K562 (cell line): ENCODE data around the gene NDOR1. TPM values are rescaled to one million over a fixed set of nuclear protein-coding genes. Genes with fewer than 3 reads are reported as not detected.

Experiments used
- BACH1 ChIP-seq: fragments of 200-800 bp; sonication (Bioruptor generic); IDR thresholded peaks from 2 replicates; pipeline ENCODE4 v1.6.1; 2016; ENCODE audit warnings: missing genetic modification characterization, missing compliant biosample characterization
- C11orf30 ChIP-seq: fragments of 450-650 bp; IDR thresholded peaks from 2 replicates; pipeline ENCODE4 v1.6.1; 2016; ENCODE audit warnings: low read depth, mild to moderate bottlenecking
- CBFB ChIP-seq: sonication (generic); formaldehyde crosslinking; IDR thresholded peaks from 2 replicates; pipeline ENCODE4 v1.4.0; 2020; ENCODE audit warnings: mild to moderate bottlenecking, missing genetic modification reagents
- DIDO1 ChIP-seq: fragments of 450-650 bp; IDR thresholded peaks from 2 replicates; pipeline ENCODE4 v1.6.1; 2016; ENCODE audit warnings: low read depth, missing biosample characterization, missing genetic modification characterization
- DLX4 ChIP-seq: fragments of 250-450 bp; sonication (Bioruptor Pico); IDR thresholded peaks from 2 replicates; pipeline ENCODE4 v1.6.1; 2021; ENCODE audit warnings: mild to moderate bottlenecking
- ERF ChIP-seq: fragments of 450-650 bp; formaldehyde crosslinking; IDR thresholded peaks from 2 replicates; pipeline ENCODE4 v1.4.0; 2020; ENCODE audit warnings: mild to moderate bottlenecking, mixed read lengths
- ETV1 ChIP-seq: fragments of 450-650 bp; conservative IDR thresholded peaks from 2 replicates; pipeline ENCODE4 v1.6.1; 2016; ENCODE audit warnings: missing genetic modification characterization, control low read depth, low read depth, missing compliant biosample characterization
- EZH2 ChIP-seq: IDR thresholded peaks from 2 replicates; pipeline ENCODE4 v1.6.1; 2012; ENCODE audit warnings: low read depth, mild to moderate bottlenecking, inconsistent platforms, low read length, borderline replicate concordance
- HDAC8 ChIP-seq: fragments of 450-650 bp; IDR thresholded peaks from 2 replicates; pipeline ENCODE4 v1.6.1; 2016; ENCODE audit warnings: mild to moderate bottlenecking, missing genetic modification characterization, moderate library complexity, missing compliant biosample characterization
- HOMEZ ChIP-seq: fragments of 250-450 bp; sonication (Bioruptor Pico); IDR thresholded peaks from 2 replicates; pipeline ENCODE4 v1.4.0; 2020; ENCODE audit warnings: mild to moderate bottlenecking, moderate library complexity
- KDM4B ChIP-seq, 2 experiments: fragments of 450-650 bp in 1 of 2; sonication (generic) in 1 of 2; IDR thresholded peaks; 2 replicates each; pipeline ENCODE4 v1.6.1; 2016 to 2017; ENCODE audit warnings: borderline replicate concordance in 2 of 2, antibody characterized with exemption in 1 of 2, low read depth in 1 of 2, mild to moderate bottlenecking in 1 of 2
- MEF2D ChIP-seq: conservative IDR thresholded peaks from 2 replicates; pipeline ENCODE4 v1.6.1; 2016; ENCODE audit warnings: low read depth, missing genetic modification characterization, missing compliant biosample characterization
- NFATC3 ChIP-seq: fragments of 450-650 bp; IDR thresholded peaks from 2 replicates; pipeline ENCODE4 v1.6.1; 2017; ENCODE audit warnings: mild to moderate bottlenecking
- NFE2 ChIP-seq: IDR thresholded peaks from 2 replicates; pipeline ENCODE4 v1.6.1; 2014; ENCODE audit warnings: antibody characterized with exemption, low read depth
- NR1H2 ChIP-seq: sonication (generic); formaldehyde crosslinking; IDR thresholded peaks from 2 replicates; pipeline ENCODE4 v1.4.0; 2020; ENCODE audit warnings: mild to moderate bottlenecking, missing genetic modification reagents
- SAP30 ChIP-seq: fragments of 200-600 bp; sonication (generic); IDR thresholded peaks from 2 replicates; pipeline ENCODE4 v1.6.1; 2012; ENCODE audit warnings: borderline replicate concordance, low read depth, mild to moderate bottlenecking, moderate library complexity, low read length, control low read depth, inconsistent platforms; ENCODE audit not compliant: insufficient read depth, poor library complexity, severe bottlenecking
- SFPQ ChIP-seq: fragments of 200-400 bp; formaldehyde crosslinking; IDR thresholded peaks from 2 replicates; pipeline ENCODE4 v1.6.1; 2017; ENCODE audit warnings: mild to moderate bottlenecking, low read depth, low read length, moderate library complexity
- SRSF1 ChIP-seq: fragments of 200-400 bp; formaldehyde crosslinking; IDR thresholded peaks from 2 replicates; pipeline ENCODE4 v1.6.1; 2017; ENCODE audit warnings: mild to moderate bottlenecking, low read depth, low read length, moderate library complexity
- ZC3H8 ChIP-seq: fragments of 450-650 bp; IDR thresholded peaks from 2 replicates; pipeline ENCODE4 v1.6.1; 2017
- ZNF23 ChIP-seq: fragments of 250-450 bp; sonication (Bioruptor Pico); IDR thresholded peaks from 2 replicates; pipeline ENCODE4 v1.4.0; 2020; ENCODE audit warnings: mild to moderate bottlenecking
- ZNF274 ChIP-seq: IDR thresholded peaks from 2 replicates; pipeline ENCODE4 v1.6.1; 2011; ENCODE audit warnings: low read depth, mild to moderate bottlenecking, low read length, moderate library complexity, borderline replicate concordance
- ZNF408 ChIP-seq: fragments of 250-450 bp; sonication (Bioruptor Pico); IDR thresholded peaks from 2 replicates; pipeline ENCODE4 v1.4.0; 2020; ENCODE audit warnings: low read depth, mild to moderate bottlenecking, moderate library complexity
- ZNF76 ChIP-seq: fragments of 250-450 bp; sonication (Bioruptor Pico); IDR thresholded peaks from 2 replicates; pipeline ENCODE4 v1.4.0; 2020; ENCODE audit warnings: mild to moderate bottlenecking, moderate library complexity, borderline replicate concordance
- polyA plus RNA-seq, 8 experiments: library from polyadenylated mRNA; depleted of rRNA in 4 of 8; stranded (reverse) in 5 of 8; unstranded in 3 of 8; fragments of >200 nt; fragmentation: Nextera tagmentation in 2 of 8; fragmentation: Illumina TruSeq in 1 of 8; extraction: Ambion mirVana in 2 of 8; extraction: Trizol in 1 of 8; gene quantifications; 2 replicates each; pipeline versions ENCODE4 v1.2.1 to v1.2.3, GENCODE V29; 2011 to 2014; ENCODE audit warnings: inconsistent platforms in 1 of 8, missing spikeins in 1 of 8
- total RNA-seq, 7 experiments: library from RNA; depleted of rRNA in 6 of 7; stranded (reverse); fragments of >200 nt in 6 of 7; fragmentation: Illumina TruSeq in 2 of 7; extraction: Trizol in 2 of 7; gene quantifications; 2 replicates each; pipeline versions ENCODE4 v1.2.1 to v1.2.3, GENCODE V29; 2011 to 2021; ENCODE audit warnings: low replicate concordance in 1 of 7

NDOR1 gene
- total and polyA plus RNA-seq, 9 of the 15 experiments (the other 6 are each of a cell fraction or from before 2014, with no cell fraction given) = 0.06 to 36.9 (median 6.9) TPM

GRCh38 chr9:137223078-137223970, 17.8 kb downstream of the NDOR1 start (continued):
- no peak for TF ChIP-seq DLX4 (CRISPR knock-in tag)
- no peak for TF ChIP-seq SFPQ
- no peak for TF ChIP-seq NFATC3
- 0 out of 2 replicates have a peak, but pooled peaks have one; percentile 65 for TF ChIP-seq ERF (CRISPR knock-in tag)
- no peak for TF ChIP-seq SRSF1
- no peak for TF ChIP-seq NR1H2 (CRISPR knock-in tag)
- no peak for TF ChIP-seq KDM4B (IDR thresholded peaks at IDR 0.05; ENCODE audit: borderline replicate concordance in 2 of 2, low read depth in 1 of 2)
- TF ChIP-seq ZC3H8 = no peak
- TF ChIP-seq ZNF76 (CRISPR knock-in tag) = no peak
- no peak for TF ChIP-seq EZH2
- TF ChIP-seq DIDO1 (tag) = peak; percentile 15; the same call in 1 of the 2 replicates
- TF ChIP-seq C11orf30 = peak; percentile 89
- TF ChIP-seq MEF2D (tag) = no peak
- no peak for TF ChIP-seq ZNF408 (CRISPR knock-in tag)
- no peak for TF ChIP-seq ETV1 (tag)
- no peak for TF ChIP-seq CBFB
- no peak for TF ChIP-seq ZNF23 (CRISPR knock-in tag)
- TF ChIP-seq HOMEZ (CRISPR knock-in tag) = no peak
- no peak for TF ChIP-seq SAP30
- no peak for TF ChIP-seq ZNF274
- TF ChIP-seq NFE2 = no peak
- TF ChIP-seq HDAC8 = no peak
- TF ChIP-seq BACH1 (tag) = no peak
